CD4-positive, alpha-beta T cell treated with Interleukin-1 beta for 1 hour (primary cell): ENCODE results near the gene TBC1D1.

Experiments used
- DNase-seq, 2 donors: peaks; one replicate each; pipeline ENCODE4 v3.0.0-alpha.2; 2020 to 2022

Gene TBC1D1

GRCh38 chr4:37928426-37929416 lies 37.8 kb downstream of the TBC1D1 start:
- DNase-seq, result peak in 1 of 2 donors; percentile 9

DNA sequence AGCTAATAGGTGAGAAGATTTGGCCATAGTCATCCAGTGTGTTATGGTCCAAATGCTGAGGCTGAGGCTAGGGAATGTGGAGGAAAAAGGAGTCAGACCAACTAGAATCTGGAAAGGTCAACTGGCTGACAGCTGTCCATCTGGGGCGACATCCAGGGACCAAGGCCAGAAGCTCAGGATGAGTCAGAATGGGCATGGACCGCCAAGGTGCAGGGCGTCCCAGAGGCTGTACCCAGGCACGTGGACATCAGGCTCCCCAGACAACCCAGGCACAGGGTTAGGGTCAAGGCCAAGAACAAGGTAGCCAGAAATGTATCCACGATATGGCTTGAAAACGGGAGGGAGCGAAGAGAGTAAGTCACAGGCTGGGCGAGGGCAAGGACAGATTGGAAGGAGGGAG lies 43.2 kb downstream of the TBC1D1 start:
- no peak for DNase-seq

GRCh38 chr4:37934609-37935008 lies 43.7 kb downstream of the TBC1D1 start:
- no peak for DNase-seq

GRCh38 chr4:37935026-37935425 lies 44.1 kb downstream of the TBC1D1 start:
- DNase-seq, result no peak

GRCh38 chr4:37936889-37937498 lies 46.1 kb downstream of the TBC1D1 start:
- DNase-seq, result no peak

GRCh38 chr4:37938208-37938607 lies 47.3 kb downstream of the TBC1D1 start:
- no peak for DNase-seq

DNA sequence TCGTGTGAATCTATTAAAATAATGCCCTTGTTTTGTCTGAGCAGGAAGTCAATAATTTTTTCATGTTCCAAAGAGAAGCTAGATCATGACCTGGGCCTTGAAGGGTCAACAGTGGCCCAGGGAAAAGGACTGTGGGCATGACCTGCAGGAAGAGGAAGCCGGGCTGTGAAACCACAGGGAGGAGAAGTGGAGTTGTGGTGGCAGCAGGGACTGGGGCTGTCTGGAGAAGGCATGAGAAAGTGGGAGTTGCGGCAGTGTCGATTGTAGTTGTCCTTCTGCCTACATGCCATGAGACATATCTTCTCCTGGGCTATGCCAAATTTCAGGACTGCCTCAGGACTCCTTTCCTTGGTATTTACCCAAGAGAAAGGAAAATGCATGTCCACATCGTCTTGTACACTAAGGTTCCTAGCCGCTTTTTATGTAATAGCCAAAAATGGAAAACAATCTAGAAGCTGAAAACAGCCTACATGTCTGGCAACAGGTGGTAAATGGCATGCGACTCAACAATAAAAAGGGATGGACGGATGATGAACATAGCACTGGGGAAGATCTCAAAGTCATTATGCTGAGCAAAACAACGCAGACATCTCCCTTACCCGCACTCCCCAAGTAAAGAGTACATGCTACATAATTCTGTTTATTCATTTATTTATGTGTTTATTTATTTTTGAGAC lies 55.8 kb downstream of the TBC1D1 start:
- DNase-seq, result peak in 1 of 2 donors; percentile 29

DNA sequence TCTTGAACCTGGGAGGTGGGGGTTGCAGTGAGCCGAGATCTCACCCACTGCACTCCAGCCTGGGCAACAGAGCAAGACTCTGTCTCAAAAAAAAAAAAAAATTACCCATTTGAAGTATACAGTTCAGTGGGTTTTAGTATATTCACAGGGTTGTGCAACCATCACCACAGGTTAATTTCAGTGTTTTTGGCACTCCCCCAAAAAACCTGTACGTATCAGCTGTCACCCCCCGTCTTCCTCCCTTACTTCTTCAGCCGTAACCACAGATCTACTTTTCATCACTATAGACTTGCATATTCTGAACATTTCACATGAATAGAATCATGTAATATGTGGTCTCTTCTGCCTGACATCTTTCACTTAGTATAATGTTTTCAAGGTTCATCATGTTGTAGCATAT lies 57.7 kb downstream of the TBC1D1 start:
- no peak for DNase-seq

- DNase-seq, result no peak
Measured at GRCh38 chr4:37949636-37950426, 58.9 kb downstream of the TBC1D1 start.

DNA sequence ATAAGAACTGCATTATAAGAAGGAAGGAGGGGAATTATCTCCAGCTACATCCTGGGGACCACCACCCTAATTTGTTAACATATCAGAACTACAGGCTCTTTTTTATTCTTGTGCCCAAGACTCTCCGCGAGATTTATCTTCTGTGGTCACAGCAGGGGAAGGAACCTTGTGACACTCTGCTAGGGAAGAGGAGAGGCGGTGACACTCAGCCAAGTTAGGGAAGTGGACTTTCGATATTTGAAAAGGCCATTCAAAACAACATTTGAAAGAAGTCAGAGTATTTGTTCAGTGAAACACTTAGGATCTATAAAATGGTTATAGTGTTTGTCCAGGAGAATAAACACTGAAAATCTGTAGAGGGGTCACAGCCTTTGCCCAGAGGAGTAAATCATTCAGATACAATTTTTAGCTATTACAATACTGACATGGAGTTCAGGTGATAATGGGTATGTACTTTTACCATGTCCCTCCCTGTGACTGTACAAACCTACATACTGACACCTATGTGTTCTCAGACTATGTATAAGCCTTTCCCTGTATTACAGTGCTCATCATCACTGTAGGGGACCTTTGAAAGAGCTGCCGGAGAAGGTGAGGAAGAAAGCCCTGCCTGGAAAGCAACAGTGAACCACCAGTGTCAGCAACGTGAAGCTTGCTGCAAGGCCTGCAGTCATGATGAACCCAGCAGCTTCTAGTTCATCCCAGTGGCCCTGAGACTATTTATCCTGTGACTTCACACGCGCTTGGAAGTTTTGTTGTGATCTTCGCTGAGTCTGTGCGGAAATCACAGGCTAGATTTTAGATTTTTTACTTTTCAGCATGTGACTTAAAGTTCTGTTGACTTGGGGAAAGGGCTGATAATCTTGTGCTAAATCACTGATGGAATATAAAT lies 60.8 kb downstream of the TBC1D1 start:
- DNase-seq, result peak in 1 of 2 donors; percentile 5

DNA sequence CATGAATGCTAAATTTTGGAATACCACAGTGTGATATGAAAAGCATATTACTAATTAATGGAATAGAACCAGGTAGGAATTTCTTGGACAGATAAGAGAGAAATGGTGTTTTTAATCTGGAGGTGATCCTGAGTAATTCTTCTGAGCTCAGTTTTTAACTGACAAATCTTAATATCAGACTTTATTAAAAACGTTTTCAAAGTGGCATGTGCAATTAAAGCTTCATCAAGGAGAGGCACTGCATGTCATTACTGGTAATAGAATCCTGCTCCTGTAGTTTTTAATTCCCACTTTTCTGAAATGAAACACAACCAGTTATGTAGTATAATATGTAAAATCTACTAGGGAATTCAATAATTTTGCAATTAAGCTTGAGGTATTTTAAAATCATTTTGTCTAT lies 62.3 kb downstream of the TBC1D1 start:
- no peak for DNase-seq

- DNase-seq, result no peak
Measured at GRCh38 chr4:37953620-37954293, 62.9 kb downstream of the TBC1D1 start.

GRCh38 chr4:37956941-37957340 lies 66.1 kb downstream of the TBC1D1 start:
- DNase-seq, result no peak

DNA sequence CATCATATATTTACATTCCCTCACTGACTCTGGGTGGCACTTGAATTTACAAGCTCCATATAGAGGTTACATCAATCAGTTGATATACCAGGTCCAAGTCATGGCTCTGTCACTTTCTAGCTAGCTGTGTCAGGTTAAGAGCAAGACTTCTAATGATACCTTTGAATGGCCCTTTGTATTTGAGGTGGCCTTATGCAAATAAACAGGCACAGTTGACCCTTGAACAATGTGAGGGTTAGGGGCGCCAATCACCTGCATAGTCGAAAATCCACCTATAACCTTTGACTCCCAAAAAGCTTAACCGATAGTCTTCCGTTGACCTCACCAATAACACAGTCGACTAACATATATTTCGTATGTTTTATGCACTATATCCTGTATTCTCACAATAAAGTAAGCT lies 68.0 kb downstream of the TBC1D1 start:
- no peak for DNase-seq

DNA sequence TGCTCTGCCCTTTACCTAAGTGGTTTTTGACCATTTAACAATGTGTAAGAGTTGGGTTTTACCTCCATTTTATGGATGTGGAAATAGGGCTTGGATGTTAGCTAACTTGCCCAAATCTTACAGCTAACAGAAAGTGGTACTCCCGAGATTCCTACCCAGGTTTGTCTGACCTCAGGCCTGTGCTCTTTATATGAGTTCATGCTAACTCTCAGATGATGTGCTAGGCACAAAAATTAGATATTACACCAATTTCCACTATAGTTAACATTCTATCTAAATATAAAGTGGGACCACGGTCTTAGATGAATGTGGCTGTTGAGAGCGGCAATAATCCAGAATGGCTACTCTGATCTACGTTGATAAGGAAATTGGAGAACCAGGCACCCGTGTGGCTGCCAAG lies 69.2 kb downstream of the TBC1D1 start, which contains the start of gene PTTG2:
Gene PTTG2, plus strand, starts transcription at position 301 of the 400 bp plus-strand sequence. Its CDS starts 37 bp downstream, at position 338.
- DNase-seq, result no peak

GRCh38 chr4:37960679-37961450 lies 70.0 kb downstream of the TBC1D1 start:
- DNase-seq, result no peak

GRCh38 chr4:37964734-37965457 lies 74.0 kb downstream of the TBC1D1 start:
- no peak for DNase-seq

- no peak for DNase-seq
Measured at GRCh38 chr4:37966044-37966443, 75.2 kb downstream of the TBC1D1 start.

DNA sequence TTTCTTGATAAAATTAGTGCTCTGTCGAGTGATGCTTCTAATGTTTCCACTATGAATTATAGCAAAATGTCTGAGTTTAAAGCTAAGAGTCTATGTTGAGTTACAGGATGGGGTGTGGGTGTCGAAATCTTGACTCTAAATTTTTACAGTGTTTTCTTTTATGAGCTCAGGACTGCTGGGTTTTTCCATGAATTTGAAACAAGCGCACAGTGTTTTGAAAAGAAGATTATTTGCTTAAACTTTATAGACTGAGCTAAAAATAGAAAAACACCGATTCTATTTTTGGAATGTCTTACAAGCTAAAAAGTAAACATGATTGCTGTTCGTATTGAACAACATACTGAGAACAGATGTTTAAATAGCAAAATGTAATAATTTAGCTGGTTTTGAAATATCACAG lies 76.9 kb downstream of the TBC1D1 start:
- DNase-seq, result no peak
